GM21786 (cell line): Measurements from ENCODE around the gene IFNW1.

Source experiments
- ATAC-seq: cut with Tn5 transposase; IDR thresholded peaks from one replicate; pipeline ENCODE4 v1.9.1; 2021; ENCODE audit not compliant: unreplicated experiment

The IFNW1 gene

DNA sequence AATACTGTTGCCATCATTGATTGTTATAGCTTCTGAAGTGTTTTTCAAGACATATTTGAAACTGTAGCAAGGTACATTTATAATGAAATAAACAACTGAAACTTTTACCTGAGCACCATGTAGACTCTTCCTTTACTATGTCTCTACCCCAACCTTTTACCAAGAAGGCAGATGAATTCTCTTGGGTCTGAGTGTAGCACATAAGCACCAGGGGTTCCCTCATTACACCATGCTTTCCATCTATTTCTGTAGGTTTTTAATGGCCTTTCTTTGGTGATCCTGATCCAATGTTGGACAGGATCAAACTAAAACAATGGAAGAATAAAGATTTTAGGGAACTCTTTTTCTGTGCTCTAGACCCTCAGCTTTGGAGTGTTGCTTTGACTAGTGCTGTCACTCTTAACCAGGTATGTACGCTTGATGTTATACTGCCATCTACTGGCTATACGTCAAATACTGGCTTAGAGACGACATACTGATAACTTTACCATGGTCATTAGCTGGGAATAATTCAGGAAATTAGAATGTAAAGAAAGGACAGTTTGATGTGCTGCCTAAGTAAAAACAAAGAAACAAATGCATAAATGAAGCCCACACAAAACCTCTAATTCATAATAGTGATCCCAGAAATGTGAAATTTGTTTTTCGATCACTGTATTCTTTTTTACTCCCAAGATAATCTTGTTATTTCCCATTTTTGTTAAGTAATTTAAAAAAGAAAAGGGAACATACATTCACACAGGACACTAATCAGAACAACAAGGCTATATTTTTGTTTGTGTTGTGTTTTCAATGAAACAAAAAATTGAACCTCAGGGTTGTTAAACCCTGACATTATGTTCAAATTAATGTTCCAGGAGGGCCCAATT, 30.7 kb downstream of the IFNW1 start:
- peak; percentile 95 for ATAC-seq

- no peak for ATAC-seq
Observed at GRCh38 chr9:21104787-21105186, 36.8 kb downstream of the IFNW1 start.

- no peak for ATAC-seq
Observed at GRCh38 chr9:21102305-21102704, 39.3 kb downstream of the IFNW1 start.

DNA sequence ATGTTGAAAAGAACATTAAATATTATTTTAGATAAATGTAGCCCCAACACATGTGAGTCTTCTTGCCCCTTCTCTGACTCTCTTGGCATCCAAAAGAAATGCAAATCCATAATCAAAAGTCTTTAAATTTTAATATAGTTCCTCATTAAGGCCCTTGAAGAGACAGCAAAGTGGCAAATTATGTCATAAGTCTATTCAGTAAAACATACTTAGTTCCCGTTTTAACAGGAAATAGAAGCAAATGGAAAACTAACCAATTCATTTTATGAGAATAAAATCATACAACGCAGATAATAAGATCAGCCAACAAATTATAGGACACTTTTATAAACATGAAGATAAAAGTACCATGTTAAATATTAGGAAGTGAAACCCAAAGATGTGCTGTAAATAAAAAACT, 43.8 kb downstream of the IFNW1 start:
- ATAC-seq = no peak

- no peak for ATAC-seq
Observed at GRCh38 chr9:21096901-21097255, 44.8 kb downstream of the IFNW1 start.

DNA sequence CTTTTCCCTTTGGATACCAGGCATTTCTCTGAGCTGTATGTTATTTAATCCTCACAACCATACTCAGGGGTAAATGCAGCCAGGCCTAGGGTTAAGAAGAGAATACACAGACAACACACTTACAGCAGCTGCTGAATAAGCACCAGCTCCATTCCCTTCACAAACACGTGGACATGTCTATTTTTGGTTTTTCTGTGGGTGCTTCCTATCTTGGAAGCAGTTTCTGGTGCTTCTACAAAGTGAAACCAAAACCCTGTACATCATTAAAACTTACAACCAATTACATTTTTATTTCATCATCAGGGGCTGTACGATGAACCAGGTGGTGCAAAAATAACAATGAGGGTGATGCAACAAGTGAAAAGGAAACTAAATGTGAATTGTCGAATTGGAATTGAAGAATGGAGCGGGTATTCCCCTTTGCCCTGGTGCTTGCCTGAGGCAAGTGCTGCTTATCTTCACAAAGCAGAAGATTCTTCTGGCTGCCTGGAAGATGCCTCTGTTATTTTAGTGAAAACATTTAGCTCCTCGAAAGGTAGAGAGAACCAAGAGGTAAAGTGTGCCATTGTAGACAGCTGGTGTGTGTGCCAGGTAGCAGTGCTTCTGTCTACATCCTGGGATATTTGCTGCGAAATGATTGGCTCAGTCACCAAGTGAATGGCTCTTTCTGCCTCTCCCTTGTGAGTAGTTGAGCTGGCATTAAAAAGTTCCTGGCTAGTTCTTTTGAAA, 45.3 kb downstream of the IFNW1 start:
- ATAC-seq = peak; percentile 88

DNA sequence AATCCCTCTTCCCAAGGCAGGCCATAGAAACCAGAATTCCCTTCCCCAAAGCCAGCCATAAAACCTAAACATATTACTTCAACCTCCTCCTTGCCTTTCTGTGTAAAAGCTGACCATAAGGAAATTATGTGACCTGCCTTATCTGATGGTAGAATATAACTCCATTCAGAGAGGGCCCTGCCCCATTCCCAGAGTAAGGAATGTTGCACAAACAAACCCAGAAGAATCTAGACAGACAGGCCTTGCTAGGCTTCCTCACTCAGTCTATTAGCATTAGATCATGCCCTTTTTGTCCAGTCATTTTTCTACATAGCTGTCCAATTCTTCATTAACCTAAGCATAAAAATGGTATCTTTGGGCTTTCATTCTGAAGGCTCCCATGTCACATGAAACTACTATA, 46.1 kb downstream of the IFNW1 start:
- ATAC-seq = no peak
